Keratinocyte (primary cell): Measurements from ENCODE around the gene ENTPD8. TPM values are rescaled to one million over a fixed set of nuclear protein-coding genes. Genes with fewer than 3 reads are reported as not detected.

Experiments used
- DNase-seq: peaks from one replicate; pipeline ENCODE4 v3.0.0-alpha.2; 2011; ENCODE audit warnings: low read depth, missing footprints, low spot score
- FAIRE-seq: peaks from 2 replicates; lab custom pipeline; 2011; peaks lifted over from hg19 to GRCh38; lab: Jason Lieb, UNC
- H2AFZ ChIP-seq: 2 replicates; pipeline ENCODE4 v1.6.0; 2012; ENCODE audit warnings: low read length, control low read depth, inconsistent platforms; ENCODE audit not compliant: control insufficient read depth
- H3K27ac ChIP-seq: 2 replicates; pipeline ENCODE4 v1.5.1; 2011; ENCODE audit warnings: low read length; ENCODE audit not compliant: control insufficient read depth, insufficient read depth
- H3K27me3 ChIP-seq: 3 replicates; pipeline ENCODE4 v1.6.0; 2011; ENCODE audit warnings: low read length; ENCODE audit not compliant: control insufficient read depth, insufficient read depth; ENCODE audit errors: extremely low read depth
- H3K36me3 ChIP-seq, 2 experiments: 2 replicates in 1 of 2; 3 replicates in 1 of 2; pipeline ENCODE4 v1.5.1; 2011; ENCODE audit warnings: low read length in 2 of 2, mild to moderate bottlenecking in 1 of 2; ENCODE audit not compliant: control insufficient read depth in 2 of 2, insufficient read depth in 2 of 2; ENCODE audit errors: extremely low read depth in 1 of 2
- H3K4me1 ChIP-seq: 3 replicates; pipeline ENCODE4 v1.5.1; 2011; ENCODE audit warnings: low read length; ENCODE audit not compliant: control insufficient read depth, insufficient read depth; ENCODE audit errors: extremely low read depth
- H3K4me2 ChIP-seq: 3 replicates; pipeline ENCODE4 v1.6.0; 2011; ENCODE audit warnings: low read depth, low read length; ENCODE audit not compliant: control insufficient read depth, insufficient read depth; ENCODE audit errors: extremely low read depth
- H3K4me3 ChIP-seq, 3 experiments: fragments of 200-600 bp in 1 of 3; sonication (generic) in 1 of 3; 2 replicates in 2 of 3; 3 replicates in 1 of 3; pipeline ENCODE4 v1.5.1; 2011 to 2016; ENCODE audit warnings: low read length in 3 of 3, mild to moderate bottlenecking in 3 of 3, control low read depth in 2 of 3, inconsistent platforms in 1 of 3, low read depth in 1 of 3, mixed read lengths in 1 of 3, mixed run types in 1 of 3, moderate library complexity in 1 of 3; ENCODE audit not compliant: control insufficient read depth in 2 of 3, insufficient read depth in 2 of 3; ENCODE audit errors: extremely low read depth in 1 of 3
- H3K79me2 ChIP-seq: 2 replicates; pipeline ENCODE4 v1.6.0; 2012; ENCODE audit warnings: low read length; ENCODE audit not compliant: control insufficient read depth, insufficient read depth
- H3K9ac ChIP-seq: 3 replicates; pipeline ENCODE4 v1.6.0; 2011; ENCODE audit warnings: low read length; ENCODE audit not compliant: control insufficient read depth, insufficient read depth; ENCODE audit errors: extremely low read depth
- H3K9me1 ChIP-seq: 3 replicates; pipeline ENCODE4 v1.6.0; 2011; ENCODE audit warnings: low read length; ENCODE audit not compliant: control insufficient read depth, insufficient read depth; ENCODE audit errors: extremely low read depth
- H3K9me3 ChIP-seq: 2 replicates; pipeline ENCODE4 v1.5.1; 2012; ENCODE audit warnings: low read depth, low read length; ENCODE audit not compliant: control insufficient read depth
- H4K20me1 ChIP-seq: 3 replicates; pipeline ENCODE4 v1.6.0; 2011; ENCODE audit warnings: low read length; ENCODE audit not compliant: control insufficient read depth, insufficient read depth; ENCODE audit errors: extremely low read depth
- EZH2 ChIP-seq: IDR thresholded peaks from one replicate; pipeline ENCODE4 v1.6.1; 2012; ENCODE audit warnings: inconsistent platforms, mild to moderate bottlenecking, low read length, moderate library complexity
- dilution Hi-C: fragments of 300-500 bp; cut with MboI; formaldehyde crosslinking; loops from one replicate; pipeline ENCODE4 v1.7.0; 2020; ENCODE audit warnings: low sequenced_read_pairs; ENCODE audit not compliant: extremely low pct_ligation_motif_present
- polyA plus RNA-seq, 5 experiments: library from polyadenylated mRNA; depleted of rRNA in 3 of 5; stranded (reverse) in 3 of 5; stranded (forward) in 1 of 5; unstranded in 1 of 5; fragments of >200 nt; gene quantifications; 1 replicate in 1 of 5; 2 replicates in 3 of 5; 3 replicates in 1 of 5; pipeline versions ENCODE4 v1.2.1 to v1.2.3, GENCODE V29; 2011 to 2012; ENCODE audit warnings: missing spikeins in 2 of 5, low read depth in 1 of 5, low replicate concordance in 1 of 5
- TF ChIP-seq, protein P1 (sequence below), 3 experiments: IDR thresholded peaks in 1 of 3; conservative IDR thresholded peaks in 1 of 3; optimal IDR thresholded peaks in 1 of 3; 2 replicates in 2 of 3; 3 replicates in 1 of 3; pipeline versions ENCODE3 to v1.5.1; 2011; ENCODE audit warnings: low read length in 3 of 3, mild to moderate bottlenecking in 3 of 3, moderate library complexity in 2 of 3, control low read depth in 1 of 3, inconsistent platforms in 1 of 3; ENCODE audit not compliant: insufficient read depth in 2 of 3; ENCODE audit errors: extremely low read depth in 1 of 3

ENTPD8 gene
- polyA plus RNA-seq, 1 donor (not counting 4 experiments of a cell fraction or from before 2014, with no cell fraction given): not detected

DNA sequence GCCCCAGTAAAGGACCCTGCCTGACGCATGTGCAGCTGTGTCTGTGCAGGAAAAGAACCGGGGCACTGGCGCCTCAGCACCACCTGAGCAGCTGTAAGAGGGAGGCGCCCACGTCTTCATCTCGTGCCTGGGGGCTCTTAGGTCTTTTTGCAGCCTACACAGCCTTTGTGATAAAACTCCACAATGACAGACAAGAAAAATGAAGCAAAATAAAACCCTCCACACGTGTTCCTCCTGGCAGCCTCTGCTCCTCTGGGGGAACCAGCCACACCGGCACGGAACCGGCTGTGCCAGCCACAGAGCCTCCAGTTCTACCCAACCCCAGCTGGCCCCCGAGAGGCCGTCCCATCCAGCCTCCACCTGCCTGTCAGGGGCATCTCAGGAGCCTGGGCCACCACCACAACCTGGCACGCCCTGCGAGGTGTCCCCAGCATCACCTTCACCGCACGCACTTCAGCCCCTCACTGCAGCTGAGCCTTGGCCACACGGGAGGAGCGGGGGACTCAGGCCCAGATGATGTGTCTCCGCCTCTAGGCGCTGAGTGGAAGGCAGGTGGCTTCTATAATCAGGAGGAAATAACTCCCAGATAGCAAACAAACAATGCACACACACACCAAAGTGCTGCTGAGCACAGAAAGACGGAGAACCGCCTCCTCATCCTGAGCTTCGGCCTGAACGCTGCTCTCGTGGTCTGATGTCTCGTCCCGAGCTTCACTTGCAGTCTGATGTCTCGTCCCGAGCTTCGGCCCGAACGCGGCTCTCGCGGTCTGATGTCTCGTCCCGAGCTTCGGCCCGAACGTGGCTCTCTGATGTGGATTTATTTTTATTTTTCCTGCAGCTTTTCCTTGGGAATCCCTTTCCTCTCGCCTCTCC lies 46.5 kb upstream of the ENTPD8 start:
- Histone ChIP-seq H3K4me3 (no peak overlapping the region), H3K9ac (no peak overlapping the region), H3K27me3 (no peaks in the 10 kb centered on the region), H3K4me1 (no peaks in the 10 kb centered on the region), H2AFZ (no peak overlapping the region), H3K9me1 (no peaks in the 10 kb centered on the region), H4K20me1 (no peaks in the 10 kb centered on the region), H3K27ac (no peak overlapping the region), H3K36me3 (no peaks in the 10 kb centered on the region), H3K4me2 (no peak overlapping the region), H3K9me3 (no peaks in the 10 kb centered on the region), H3K79me2 (no peaks in the 10 kb centered on the region)
- FAIRE-seq (no peak), DNase-seq (no peak)
- dilution Hi-C loops: no loop called here
- TF ChIP-seq EZH2: no peak
- TF ChIP-seq, protein P1, sequence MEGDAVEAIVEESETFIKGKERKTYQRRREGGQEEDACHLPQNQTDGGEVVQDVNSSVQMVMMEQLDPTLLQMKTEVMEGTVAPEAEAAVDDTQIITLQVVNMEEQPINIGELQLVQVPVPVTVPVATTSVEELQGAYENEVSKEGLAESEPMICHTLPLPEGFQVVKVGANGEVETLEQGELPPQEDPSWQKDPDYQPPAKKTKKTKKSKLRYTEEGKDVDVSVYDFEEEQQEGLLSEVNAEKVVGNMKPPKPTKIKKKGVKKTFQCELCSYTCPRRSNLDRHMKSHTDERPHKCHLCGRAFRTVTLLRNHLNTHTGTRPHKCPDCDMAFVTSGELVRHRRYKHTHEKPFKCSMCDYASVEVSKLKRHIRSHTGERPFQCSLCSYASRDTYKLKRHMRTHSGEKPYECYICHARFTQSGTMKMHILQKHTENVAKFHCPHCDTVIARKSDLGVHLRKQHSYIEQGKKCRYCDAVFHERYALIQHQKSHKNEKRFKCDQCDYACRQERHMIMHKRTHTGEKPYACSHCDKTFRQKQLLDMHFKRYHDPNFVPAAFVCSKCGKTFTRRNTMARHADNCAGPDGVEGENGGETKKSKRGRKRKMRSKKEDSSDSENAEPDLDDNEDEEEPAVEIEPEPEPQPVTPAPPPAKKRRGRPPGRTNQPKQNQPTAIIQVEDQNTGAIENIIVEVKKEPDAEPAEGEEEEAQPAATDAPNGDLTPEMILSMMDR (optimal IDR thresholded peaks at IDR 0.05 in 1 of 3, IDR thresholded peaks at IDR 0.05 in 1 of 3, conservative IDR thresholded peaks at IDR 0.05 in 1 of 3; ENCODE audit: extremely low read depth in 1 of 3, insufficient read depth in 2 of 3, low read length in 3 of 3): no peak

DNA sequence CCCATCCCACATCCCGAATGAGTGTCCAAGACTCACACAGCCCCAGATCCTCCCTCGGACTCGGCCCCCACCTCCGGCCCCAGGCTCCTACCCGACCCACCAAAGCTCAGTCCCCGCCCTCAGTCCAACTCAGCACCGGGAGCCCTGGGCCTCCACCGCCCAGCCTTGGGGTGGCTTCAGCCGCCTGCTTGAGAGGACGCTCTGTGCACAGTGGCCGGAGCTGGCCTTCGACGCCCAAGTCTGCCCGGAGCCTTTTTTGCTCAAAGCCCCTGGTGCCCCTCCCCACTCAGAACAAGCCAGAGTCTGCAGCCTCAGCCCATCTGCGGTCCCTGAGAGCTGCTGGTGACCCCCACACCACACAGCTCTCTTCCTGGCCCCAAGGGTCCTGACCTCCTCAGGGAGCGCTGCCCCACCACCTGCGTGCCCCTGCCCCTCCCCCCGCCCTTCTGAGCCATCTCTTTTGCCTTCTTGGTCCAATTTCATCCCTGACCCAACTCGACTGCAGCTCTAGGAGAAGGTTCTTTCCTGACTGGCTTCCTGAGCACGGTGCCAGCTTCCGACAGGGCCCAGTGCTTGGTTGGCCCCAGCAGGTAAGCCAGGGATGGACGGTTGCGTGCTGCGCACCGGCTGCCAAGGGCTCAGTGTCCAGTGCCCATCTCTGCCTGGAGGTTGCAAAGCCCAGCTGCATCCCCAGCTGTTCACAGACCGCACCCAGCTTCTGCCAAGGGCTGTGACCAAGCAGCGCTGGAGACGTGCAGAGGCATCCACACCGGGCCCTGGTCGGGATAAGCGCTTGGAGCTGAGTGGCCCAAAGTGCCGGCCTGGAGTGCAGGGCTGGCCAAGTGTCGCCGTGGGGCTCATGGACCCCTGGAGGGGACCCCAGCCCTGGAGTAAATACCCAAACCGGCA lies 45.6 kb upstream of the ENTPD8 start:
- Histone ChIP-seq H3K9me3 (no peaks in the 10 kb centered on the region), H3K4me3 (no peak overlapping the region), H3K36me3 (no peaks in the 10 kb centered on the region), H4K20me1 (no peaks in the 10 kb centered on the region), H3K9me1 (no peaks in the 10 kb centered on the region), H3K79me2 (no peaks in the 10 kb centered on the region), H2AFZ (no peak overlapping the region), H3K27ac (no peak overlapping the region), H3K4me2 (no peak overlapping the region), H3K4me1 (peaks cover 2% of the 10 kb centered on the region), H3K9ac (no peak overlapping the region), H3K27me3 (no peaks in the 10 kb centered on the region)
- dilution Hi-C loops: no loop called here
- FAIRE-seq (no peak), DNase-seq (no peak)
- TF ChIP-seq EZH2: no peak
- TF ChIP-seq, protein P1 (optimal IDR thresholded peaks at IDR 0.05 in 1 of 3, IDR thresholded peaks at IDR 0.05 in 1 of 3, conservative IDR thresholded peaks at IDR 0.05 in 1 of 3; ENCODE audit: extremely low read depth in 1 of 3, insufficient read depth in 2 of 3, low read length in 3 of 3): no peak
